DMS 273 treated with DMSO at 0.1 percent for 48 hours (cell line): Measurements from ENCODE around the gene CC2D2B.

ENCODE experiments used
- DNase-seq: peaks from one replicate; lab custom pipeline; 2025; lab: John Stamatoyannopoulos, UW

Gene CC2D2B

DNA sequence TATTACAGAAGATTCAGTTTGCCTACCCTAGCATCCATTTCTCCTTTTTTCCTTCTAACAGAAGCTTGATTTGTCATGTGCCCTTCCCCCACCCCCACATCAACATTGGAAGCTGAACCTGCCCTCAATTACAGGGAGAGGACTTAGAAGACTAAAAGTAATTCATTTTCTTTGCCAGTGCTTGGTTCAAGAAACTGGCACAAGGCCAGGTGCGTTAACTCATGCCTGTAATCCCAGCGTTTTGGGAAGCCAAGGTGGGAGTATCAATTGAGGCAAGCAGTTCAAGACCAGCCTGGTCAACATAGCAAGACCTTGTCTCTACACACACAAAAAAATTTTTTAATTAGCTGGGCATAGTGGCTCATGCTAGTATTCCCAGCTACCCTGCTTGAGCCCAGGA lies 168.2 kb downstream of the CC2D2B start:
- DNase-seq = no peak

DNA sequence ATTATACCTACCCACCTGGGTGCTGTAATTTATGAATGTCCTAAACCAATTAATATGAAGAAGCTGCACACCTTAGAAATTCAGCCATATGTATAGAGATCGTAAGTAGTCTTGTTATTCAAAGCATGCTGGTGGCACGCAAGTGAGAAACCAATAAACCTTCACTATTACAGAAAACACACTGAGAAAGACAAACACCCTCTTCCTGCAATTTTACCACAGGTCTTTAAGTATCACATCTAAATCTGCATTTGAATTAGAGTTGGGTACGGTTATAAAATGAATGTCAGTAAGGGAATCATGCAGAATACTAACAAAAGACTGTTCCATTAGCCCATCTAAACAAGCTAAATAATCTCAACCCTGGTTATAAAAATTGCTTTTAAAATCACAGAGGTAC lies 169.4 kb downstream of the CC2D2B start:
- no peak for DNase-seq

DNA sequence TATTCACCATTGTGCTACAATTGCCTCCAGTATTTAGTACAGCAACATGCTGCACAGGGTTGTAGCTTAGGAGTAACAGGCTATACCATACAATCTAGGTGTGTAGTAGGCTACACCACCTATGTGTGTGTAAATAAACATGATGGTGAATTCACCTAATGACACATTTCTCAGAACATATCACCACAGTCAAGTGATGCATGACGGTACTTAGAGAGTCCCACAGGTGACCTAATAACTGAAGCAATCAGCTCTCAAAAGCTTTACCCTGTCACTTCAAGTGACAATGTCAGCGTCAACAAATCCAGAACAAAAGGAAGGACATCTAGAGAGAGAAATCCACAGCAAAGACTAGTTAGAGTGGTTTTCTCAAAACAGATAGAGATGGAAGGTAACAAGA lies 174.4 kb downstream of the CC2D2B start:
- no peak for DNase-seq
